Retinal pigment epithelial cell (primary cell): ENCODE results near the gene SURF2.

ENCODE experiments used
- DNase-seq: peaks from one replicate; pipeline ENCODE4 v3.0.0-alpha.2; 2010; ENCODE audit warnings: low read depth
- H3K4me3 ChIP-seq: 2 replicates; pipeline ENCODE4 v1.5.1; 2011; ENCODE audit warnings: mild to moderate bottlenecking, low read length, control low read depth, moderate library complexity
- CTCF ChIP-seq: conservative IDR thresholded peaks from 2 replicates; pipeline ENCODE4 v1.5.1; 2011; ENCODE audit warnings: low read depth, low read length, control low read depth, inconsistent platforms

Gene SURF2

GRCh38 chr9:133335924-133336811 lies 20.2 kb upstream of the SURF2 start, which contains the start of gene SURF6:
SURF6 (minus strand) TSS chr9:133336188; CDS start chr9:133336132, 56 bp downstream.
- TF ChIP-seq CTCF = no peak
- DNase-seq = peak; percentile 56
- peak within 1 kb of the TSS; percentile 92 for H3K4me3 ChIP-seq

DNA sequence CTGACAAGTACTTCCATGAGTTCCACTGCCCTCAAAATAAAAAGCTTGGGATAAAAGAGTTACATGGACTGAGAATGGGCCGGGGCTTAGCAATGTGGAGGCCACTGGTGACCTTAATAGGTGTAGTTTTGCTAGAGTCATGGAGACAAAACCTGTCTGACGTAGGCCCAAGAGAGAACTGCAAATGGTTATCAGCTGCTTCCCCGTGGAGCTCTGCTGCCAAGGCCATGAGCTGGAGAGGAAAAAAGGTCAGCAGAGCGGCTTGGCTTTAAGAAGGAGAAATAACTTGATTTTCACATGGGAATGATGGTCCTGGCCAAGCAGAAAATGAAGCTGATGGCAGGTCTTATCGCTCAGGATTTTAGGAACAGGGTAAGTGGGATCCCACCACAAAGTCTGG lies 16.7 kb upstream of the SURF2 start:
- no peak for DNase-seq
- TF ChIP-seq CTCF = no peak
- H3K4me3 ChIP-seq = no peak overlapping the region

DNA sequence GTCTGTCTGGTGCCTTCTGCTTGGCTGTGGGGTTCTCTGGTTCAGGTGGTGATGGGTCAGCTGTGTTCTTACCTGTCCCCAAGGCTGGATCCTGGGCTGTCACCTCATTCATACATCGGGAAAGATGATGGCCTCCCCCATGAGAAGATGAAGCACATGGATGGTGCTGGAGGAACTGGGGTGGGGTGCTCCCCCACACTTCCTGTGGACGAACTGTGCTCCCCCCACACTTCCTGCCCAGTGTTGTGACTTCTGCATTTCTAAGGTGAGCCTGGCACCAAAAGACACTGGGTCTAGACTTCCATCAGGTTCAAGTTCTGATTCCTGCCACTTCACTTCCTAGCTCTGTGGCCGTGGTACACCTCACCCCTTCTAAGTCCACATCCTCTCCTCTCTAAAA lies 16.1 kb upstream of the SURF2 start:
- no peak overlapping the region for H3K4me3 ChIP-seq
- DNase-seq = no peak
- TF ChIP-seq CTCF = no peak

- H3K4me3 ChIP-seq = no peak overlapping the region
- no peak for TF ChIP-seq CTCF
- DNase-seq = no peak
These were observed 15.4 kb upstream of the SURF2 start for GRCh38 chr9:133340916-133341315.

DNA sequence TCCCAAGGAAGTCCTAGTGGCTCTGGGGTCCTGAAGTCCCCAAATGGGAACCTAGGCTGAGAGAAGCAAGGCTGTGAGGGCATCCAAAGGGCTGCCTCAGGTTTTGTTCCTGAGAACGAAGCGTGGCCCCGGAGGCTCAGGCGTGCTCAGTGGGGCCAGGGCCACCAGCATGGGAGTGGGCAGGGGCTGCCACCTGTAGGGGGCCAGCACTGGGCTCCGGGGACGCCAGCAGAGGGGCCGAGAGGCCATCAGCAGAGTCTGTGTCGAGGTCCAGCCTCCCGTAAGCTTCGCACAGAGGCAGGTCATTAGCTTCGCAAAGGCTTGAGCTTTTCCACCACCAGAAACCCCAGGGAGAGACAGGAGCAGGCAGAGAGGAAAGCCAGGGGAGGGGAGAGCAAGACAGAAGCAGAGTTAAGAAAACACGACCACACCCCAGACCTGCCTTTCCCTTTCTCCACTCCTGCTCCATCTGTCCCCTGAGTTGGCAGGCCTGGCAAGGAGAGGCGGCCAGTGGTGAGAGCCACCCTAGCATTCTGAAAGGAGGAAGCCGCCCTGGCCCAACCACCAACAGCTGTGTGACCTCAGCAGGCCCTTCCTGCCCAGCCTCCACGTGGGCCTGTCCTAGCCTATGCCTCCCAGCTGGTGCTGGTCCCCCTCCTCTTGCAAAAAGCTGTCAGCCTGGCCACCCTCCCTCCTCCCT lies 14.8 kb upstream of the SURF2 start:
- H3K4me3 ChIP-seq = no peak overlapping the region
- no peak for TF ChIP-seq CTCF
- DNase-seq = no peak

DNA sequence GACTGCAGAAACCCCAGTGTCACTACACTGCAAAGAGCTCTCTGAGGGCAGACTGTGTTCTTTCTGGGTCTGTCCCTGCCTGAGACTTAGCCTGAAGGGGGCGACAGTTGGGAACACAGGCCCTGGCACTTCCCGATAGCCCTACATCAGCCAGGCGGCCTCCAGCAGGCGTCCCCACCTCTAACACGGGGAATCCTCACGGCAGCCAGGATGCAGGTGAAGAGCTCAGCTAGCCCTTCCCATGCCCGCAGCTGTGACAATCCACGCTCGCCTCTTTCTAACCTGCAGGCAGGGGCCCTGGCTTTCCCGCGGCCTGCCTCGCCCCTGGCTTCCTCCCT lies 14.3 kb upstream of the SURF2 start:
- DNase-seq = no peak
- peak; percentile 35 for TF ChIP-seq CTCF
- no peak overlapping the region for H3K4me3 ChIP-seq
